Measurements from ENCODE around the gene CHIA. TPM values are rescaled to one million over a fixed set of nuclear protein-coding genes. Genes with fewer than 3 reads are reported as not detected.

Gene CHIA
- total RNA-seq, 4 donors from 2014 or later: not detected

DNA sequence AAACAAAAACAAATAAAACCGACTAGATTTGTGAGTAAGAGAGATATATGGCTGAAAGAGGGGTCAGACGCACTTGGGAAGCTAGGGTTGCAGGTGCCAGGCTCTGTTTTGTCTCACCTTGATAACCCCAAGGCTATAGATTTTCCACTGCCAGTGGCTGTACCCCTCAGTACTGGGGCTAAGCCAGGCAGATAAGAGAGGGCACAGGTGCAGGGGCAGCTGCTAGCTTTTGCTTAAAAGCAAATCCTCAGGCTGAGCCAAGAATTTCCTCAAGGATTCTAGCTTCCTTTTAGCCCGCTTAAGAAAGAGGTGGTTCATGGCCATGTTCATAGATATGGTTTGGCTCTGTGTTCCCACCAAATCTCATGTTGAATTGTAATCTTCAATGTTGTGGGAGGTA lies 79.0 kb downstream of the CHIA start:
- peaks cover 0 to 9% of the 10 kb centered on the region in 2 donors for H3K27me3 ChIP-seq
- no peak for TF ChIP-seq EP300 (IDR thresholded peaks at IDR 0.05)
- 70 to 78% methylated on average over 3 of the region's 3 CpGs for WGBS, 2 donors
- H3K4me3 ChIP-seq: no peak overlapping the region
- H3K4me1 ChIP-seq: no peaks in the 10 kb centered on the region
- H3K36me3 ChIP-seq: no peaks in the 10 kb centered on the region
- no peak for DNase-seq (ENCODE audit: low spot score in 2 of 2)
- H3K27ac ChIP-seq: no peak overlapping the region
- H3K9me3 ChIP-seq: no peaks in the 10 kb centered on the region

Small RNAs within 50 kb of the gene (small RNA-seq; reads per million reads assigned to genes)
- gene AL356387.2: not detected

Other genes with a start within 250 kb of the CHIA start
- gene DRAM2, start 150.8 kb upstream of the CHIA start, total RNA-seq: 10 to 100 TPM; 30.3 to 64.3 (median 37.6) TPM
- gene CEPT1, start 150.6 kb upstream of the CHIA start, total RNA-seq: 10 to 100 TPM; 30.3 to 37.8 (median 32.8) TPM
- 10 to 100 TPM in 1 of 4 donors, 1 to 10 TPM in 3; 4.8 to 21.6 (median 8.2) TPM for gene DENND2D, start 90.2 kb upstream of the CHIA start, total RNA-seq
- 10 to 100 TPM in 1 of 4 donors, 1 to 10 TPM in 3; 2.5 to 37.2 (median 6.1) TPM for gene CHI3L2, start 63.1 kb upstream of the CHIA start, total RNA-seq
- 1 to 10 TPM; 1.2 to 9.6 (median 3.8) TPM for gene OVGP1, start 136.9 kb downstream of the CHIA start, total RNA-seq
- gene WDR77, start 158.4 kb downstream of the CHIA start, total RNA-seq: 10 to 100 TPM; 20.8 to 38.1 (median 30.4) TPM
- 100 to 1,000 TPM in 2 of 4 donors, 10 to 100 TPM in 2; 91.2 to 176 (median 103) TPM for gene ATP5PB, start 158.6 kb downstream of the CHIA start, total RNA-seq
- 10 to 100 TPM; 19.4 to 59.1 (median 31.8) TPM for gene C1orf162, start 183.1 kb downstream of the CHIA start, total RNA-seq
- 10 to 100 TPM in 2 of 4 donors, 1 to 10 TPM in 2; 5.3 to 17.5 (median 9.9) TPM for gene ADORA3, start 212.8 kb downstream of the CHIA start, total RNA-seq
- gene TMIGD3, start 212.8 kb downstream of the CHIA start, total RNA-seq: 1 to 10 TPM in 2 of 4 donors, under 1 TPM in 2; 0.59 to 9.6 (median 2.3) TPM

Measured in tibial nerve (tissue), 4 donors.